ENCODE data around the gene NOP14.

Gene NOP14

DNA sequence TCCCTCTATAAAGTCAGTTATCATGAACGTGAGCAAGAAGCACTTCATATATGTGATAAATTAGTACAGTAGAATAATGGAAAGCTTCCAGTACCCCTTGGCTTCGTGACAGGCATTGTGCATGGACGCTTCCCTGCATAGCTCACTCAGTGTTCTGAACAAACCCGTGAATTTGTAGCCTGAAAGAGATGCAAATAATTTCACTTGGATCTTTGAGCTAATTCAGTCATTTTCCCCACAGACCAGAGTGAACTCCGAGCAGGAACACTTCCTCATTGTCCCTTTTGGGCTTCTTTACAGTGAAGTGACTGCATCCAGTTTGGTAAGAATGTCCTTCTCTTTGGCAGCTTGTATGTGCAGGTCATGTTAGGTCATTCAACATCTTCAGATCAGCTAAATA, 69.4 kb downstream of the NOP14 start:
- DNase-seq (ENCODE audit: low spot score): no peak
- in situ Hi-C loops (cut with MboI; ENCODE audit: low sequenced_read_pairs, unreplicated experiment): no loop called here
- TF ChIP-seq, protein P1, sequence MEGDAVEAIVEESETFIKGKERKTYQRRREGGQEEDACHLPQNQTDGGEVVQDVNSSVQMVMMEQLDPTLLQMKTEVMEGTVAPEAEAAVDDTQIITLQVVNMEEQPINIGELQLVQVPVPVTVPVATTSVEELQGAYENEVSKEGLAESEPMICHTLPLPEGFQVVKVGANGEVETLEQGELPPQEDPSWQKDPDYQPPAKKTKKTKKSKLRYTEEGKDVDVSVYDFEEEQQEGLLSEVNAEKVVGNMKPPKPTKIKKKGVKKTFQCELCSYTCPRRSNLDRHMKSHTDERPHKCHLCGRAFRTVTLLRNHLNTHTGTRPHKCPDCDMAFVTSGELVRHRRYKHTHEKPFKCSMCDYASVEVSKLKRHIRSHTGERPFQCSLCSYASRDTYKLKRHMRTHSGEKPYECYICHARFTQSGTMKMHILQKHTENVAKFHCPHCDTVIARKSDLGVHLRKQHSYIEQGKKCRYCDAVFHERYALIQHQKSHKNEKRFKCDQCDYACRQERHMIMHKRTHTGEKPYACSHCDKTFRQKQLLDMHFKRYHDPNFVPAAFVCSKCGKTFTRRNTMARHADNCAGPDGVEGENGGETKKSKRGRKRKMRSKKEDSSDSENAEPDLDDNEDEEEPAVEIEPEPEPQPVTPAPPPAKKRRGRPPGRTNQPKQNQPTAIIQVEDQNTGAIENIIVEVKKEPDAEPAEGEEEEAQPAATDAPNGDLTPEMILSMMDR (IDR thresholded peaks at IDR 0.05; ENCODE audit: borderline replicate concordance, control extremely low read depth, extremely low read depth, insufficient read depth, missing control alignments): no peak

DNA sequence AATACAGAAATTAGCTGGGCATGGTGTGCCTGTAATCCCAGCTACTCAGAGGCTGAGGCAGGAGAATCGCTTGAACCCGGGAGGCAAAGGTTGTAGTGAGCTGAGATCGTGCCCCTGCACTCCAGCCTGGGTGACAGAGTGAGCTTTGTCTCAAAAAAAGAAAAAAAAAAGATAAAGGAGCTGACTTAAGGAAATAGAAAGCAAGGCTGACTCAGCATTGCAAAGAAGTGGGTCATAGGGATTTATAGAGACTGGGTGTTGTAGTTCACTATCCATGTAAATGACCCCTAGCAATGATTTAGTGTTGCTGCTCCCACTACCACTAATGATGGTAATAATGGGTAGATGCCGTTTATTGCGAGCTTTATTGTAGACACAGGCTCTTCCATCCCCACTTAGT, 71.9 kb downstream of the NOP14 start:
- DNase-seq (ENCODE audit: low spot score): no peak
- TF ChIP-seq, protein P1 (IDR thresholded peaks at IDR 0.05; ENCODE audit: borderline replicate concordance, control extremely low read depth, extremely low read depth, insufficient read depth, missing control alignments): no peak
- in situ Hi-C loops (cut with MboI; ENCODE audit: low sequenced_read_pairs, unreplicated experiment): no loop called here

DNA sequence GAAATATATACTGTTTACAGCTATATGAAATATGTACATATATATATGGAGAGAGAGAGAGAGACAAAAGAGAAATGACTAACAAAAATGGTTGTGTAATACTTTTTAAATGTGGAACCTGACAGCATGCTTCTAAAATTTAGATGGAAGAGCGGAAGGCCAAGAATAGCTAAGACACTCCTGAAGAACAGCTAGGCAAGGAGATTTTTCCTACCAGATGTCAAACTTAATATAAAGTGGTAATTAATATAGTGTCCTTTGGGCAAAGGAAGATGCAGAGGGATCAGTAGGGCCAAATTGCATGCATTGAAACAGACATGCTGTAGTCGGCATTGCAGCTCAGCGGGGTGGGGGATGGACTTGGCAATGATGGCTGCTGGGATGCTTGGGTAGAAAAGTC, 74.3 kb downstream of the NOP14 start:
- no peak for DNase-seq (ENCODE audit: low spot score)
- in situ Hi-C loops (cut with MboI; ENCODE audit: low sequenced_read_pairs, unreplicated experiment): no loop called here
- TF ChIP-seq, protein P1 (IDR thresholded peaks at IDR 0.05; ENCODE audit: borderline replicate concordance, control extremely low read depth, extremely low read depth, insufficient read depth, missing control alignments): no peak
